ENCODE data around the gene ATP6AP1.
A peak's percentile ranks its signal among the peaks of the same experiment; 100 is the strongest.

Gene ATP6AP1

GRCh38 chrX:154417157-154417556 is 11.3 kb upstream of the ATP6AP1 start:
- H3K36me3 ChIP-seq: no peaks in the 10 kb centered on the region
- TF ChIP-seq CTCF (IDR thresholded peaks at IDR 0.05; ENCODE audit: low read depth, low read length): no peak
- DNase-seq: peak; percentile 80
- H3K9me3 ChIP-seq: no peaks in the 10 kb centered on the region
- peaks cover 8% of the 10 kb centered on the region for H3K4me1 ChIP-seq
- H3K4me3 ChIP-seq (ENCODE audit: low read depth, low read length): no peak overlapping the region
- no peaks in the 10 kb centered on the region for H3K27me3 ChIP-seq

- no peak overlapping the region for H3K4me3 ChIP-seq (ENCODE audit: low read depth, low read length)
- DNase-seq: no peak
- H3K27me3 ChIP-seq: no peaks in the 10 kb centered on the region
- no peaks in the 10 kb centered on the region for H3K9me3 ChIP-seq
- TF ChIP-seq CTCF (IDR thresholded peaks at IDR 0.05; ENCODE audit: low read depth, low read length): no peak
- H3K4me1 ChIP-seq: peaks cover 8% of the 10 kb centered on the region
- no peaks in the 10 kb centered on the region for H3K36me3 ChIP-seq
Measured at GRCh38 chrX:154419189-154419588, 9.3 kb upstream of the ATP6AP1 start.

- DNase-seq: no peak
- H3K4me1 ChIP-seq: peaks cover 8% of the 10 kb centered on the region
- no peaks in the 10 kb centered on the region for H3K27me3 ChIP-seq
Measured at GRCh38 chrX:154419688-154420401, 8.6 kb upstream of the ATP6AP1 start.

GRCh38 chrX:154420402-154420756 is 8.1 kb upstream of the ATP6AP1 start:
- Histone ChIP-seq H3K4me1 (peaks cover 8% of the 10 kb centered on the region), H3K9me3 (no peaks in the 10 kb centered on the region), H3K36me3 (no peaks in the 10 kb centered on the region), H3K4me3 (ENCODE audit: low read depth, low read length) (no peak overlapping the region), H3K27me3 (no peaks in the 10 kb centered on the region)
- no peak for TF ChIP-seq CTCF (IDR thresholded peaks at IDR 0.05; ENCODE audit: low read depth, low read length)
- no peak for DNase-seq

More at GRCh38 chrX:154419688-154420401, 8.6 kb upstream of the ATP6AP1 start:
- Histone ChIP-seq H3K4me3 (ENCODE audit: low read depth, low read length) (no peak overlapping the region), H3K36me3 (no peaks in the 10 kb centered on the region), H3K9me3 (no peaks in the 10 kb centered on the region)
- no peak for TF ChIP-seq CTCF (IDR thresholded peaks at IDR 0.05; ENCODE audit: low read depth, low read length)

- Histone ChIP-seq H3K4me3 (ENCODE audit: low read depth, low read length) (no peak overlapping the region), H3K27me3 (no peaks in the 10 kb centered on the region), H3K4me1 (no peaks in the 10 kb centered on the region), H3K36me3 (0 out of 2 replicates have a peak, but pooled peaks cover under 1% of the 10 kb centered on the region), H3K9me3 (no peaks in the 10 kb centered on the region)
- no peak for DNase-seq
- TF ChIP-seq CTCF (IDR thresholded peaks at IDR 0.05; ENCODE audit: low read depth, low read length): no peak
Measured at GRCh38 chrX:154426916-154427770, 1.3 kb upstream of the ATP6AP1 start.

- Histone ChIP-seq H3K4me1 (no peaks in the 10 kb centered on the region), H3K4me3 (ENCODE audit: low read depth, low read length) (peak overlapping the region; percentile 68), H3K27me3 (no peaks in the 10 kb centered on the region), H3K9me3 (no peaks in the 10 kb centered on the region), H3K36me3 (peaks cover 10% of the 10 kb centered on the region)
- TF ChIP-seq CTCF (IDR thresholded peaks at IDR 0.05; ENCODE audit: low read depth, low read length): no peak
- no peak for DNase-seq
Measured at GRCh38 chrX:154429711-154430110, 1.2 kb downstream of the ATP6AP1 start.

All from BE2C (cell line).